Cardiac ventricle fibroblast (primary cell): ENCODE measurements around the gene B3GALT6. TPM values are rescaled to one million over a fixed set of nuclear protein-coding genes. Genes with fewer than 3 reads are reported as not detected.

ENCODE experiments used
- total RNA-seq: library from RNA; depleted of rRNA; stranded (reverse); fragments of >200 nt; gene quantifications from 2 replicates; pipeline ENCODE4 v1.2.3, GENCODE V29; 2015

The B3GALT6 gene
- 32.1 and 35.6 TPM in 2 replicates for total RNA-seq

DNA sequence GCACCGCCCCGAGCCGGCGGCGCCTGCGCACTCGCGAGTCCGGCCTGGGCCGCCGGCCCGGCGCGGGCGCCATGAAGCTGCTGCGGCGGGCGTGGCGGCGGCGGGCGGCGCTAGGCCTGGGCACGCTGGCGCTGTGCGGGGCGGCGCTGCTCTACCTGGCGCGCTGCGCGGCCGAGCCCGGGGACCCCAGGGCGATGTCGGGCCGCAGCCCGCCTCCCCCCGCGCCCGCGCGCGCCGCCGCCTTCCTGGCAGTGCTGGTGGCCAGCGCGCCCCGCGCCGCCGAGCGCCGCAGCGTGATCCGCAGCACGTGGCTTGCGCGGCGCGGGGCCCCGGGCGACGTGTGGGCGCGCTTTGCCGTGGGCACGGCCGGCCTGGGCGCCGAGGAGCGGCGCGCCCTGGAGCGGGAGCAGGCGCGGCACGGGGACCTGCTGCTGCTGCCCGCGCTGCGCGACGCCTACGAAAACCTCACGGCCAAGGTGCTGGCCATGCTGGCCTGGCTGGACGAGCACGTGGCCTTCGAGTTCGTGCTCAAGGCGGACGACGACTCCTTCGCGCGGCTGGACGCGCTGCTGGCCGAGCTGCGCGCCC is at the start of gene B3GALT6:
Gene B3GALT6 (plus strand): TSS at position 30 of the 588 bp plus-strand sequence. CDS start 42 bp downstream, at position 72.

DNA sequence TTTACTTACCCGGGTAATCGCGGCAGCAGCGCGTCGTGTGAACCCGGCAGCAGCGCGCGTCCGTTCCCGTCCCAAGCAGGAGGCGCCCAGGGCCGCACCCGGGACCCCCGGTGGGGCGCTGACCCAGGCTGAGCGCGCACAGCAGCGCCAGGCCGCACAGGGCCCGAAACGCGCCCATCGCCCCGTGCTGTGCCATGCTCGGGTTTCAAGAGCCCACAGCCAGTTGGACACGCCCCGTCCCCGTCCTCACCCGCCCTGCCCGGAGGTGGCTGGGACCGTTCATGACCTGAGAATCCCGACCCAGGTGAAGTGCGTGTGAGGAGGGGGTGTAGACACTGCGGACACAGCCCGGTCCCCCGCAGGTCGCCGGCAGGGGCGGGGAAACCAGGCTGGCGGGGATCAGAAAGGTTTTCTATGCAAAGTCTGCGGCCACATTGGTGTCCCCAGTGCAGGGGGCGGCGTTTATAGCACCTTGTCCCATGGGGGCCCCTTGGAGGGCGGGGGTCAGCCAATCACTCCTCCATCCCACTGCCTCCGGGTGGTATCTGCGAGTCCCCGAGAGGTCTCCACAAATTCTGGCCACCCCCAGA is 25.6 kb upstream of the B3GALT6 start, which contains the start of gene TNFRSF18:
Gene TNFRSF18 (minus strand): TSS at position 217 of the 590 bp plus-strand sequence. CDS start 21 bp downstream, at position 196.

DNA sequence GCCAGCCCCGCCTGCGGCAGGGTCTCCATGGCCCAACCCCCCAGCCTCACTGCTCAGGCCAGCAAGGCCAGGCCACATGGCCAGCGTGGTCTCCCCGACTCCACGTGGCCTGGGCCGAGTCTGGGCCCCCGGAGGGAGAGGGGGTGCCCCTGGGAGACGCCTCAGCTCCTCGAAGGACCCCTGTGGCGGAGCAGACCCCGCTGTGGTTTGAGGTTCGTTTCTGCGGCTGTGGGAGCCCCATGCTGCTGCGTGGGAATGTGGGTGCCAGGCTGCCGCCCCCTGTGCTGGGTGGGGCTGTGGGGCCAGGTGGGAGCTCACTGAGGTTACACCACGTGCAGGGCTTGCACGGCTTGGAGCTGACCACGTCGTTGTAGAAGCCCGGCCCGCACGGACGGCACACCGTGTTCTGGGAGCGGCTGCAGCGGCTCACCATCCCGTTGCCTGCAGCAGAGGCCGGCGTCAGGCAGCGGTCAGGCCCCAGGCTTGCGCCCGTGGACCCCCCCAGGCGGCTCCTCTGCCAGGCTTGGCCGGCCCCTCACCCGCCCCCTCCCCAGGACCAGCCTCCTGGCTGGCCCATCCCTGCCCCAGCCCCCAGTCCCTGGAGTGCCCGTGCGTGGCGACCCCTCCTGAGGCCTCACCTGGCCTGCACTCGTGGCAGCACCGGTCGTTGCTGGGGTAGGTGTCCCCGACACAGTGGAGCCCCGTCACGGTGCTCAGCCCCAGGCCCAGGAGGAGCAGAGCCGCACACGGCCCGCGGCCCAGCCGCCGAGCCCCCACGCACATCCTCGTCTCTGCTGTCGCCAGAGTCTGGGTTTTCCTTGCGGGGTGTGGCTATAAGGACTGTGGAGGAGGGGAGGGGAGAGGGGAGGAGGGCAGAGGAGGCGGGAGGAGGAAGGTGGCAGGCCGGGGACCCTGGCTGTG is 18.4 kb upstream of the B3GALT6 start, which contains the start of gene TNFRSF4:
Gene TNFRSF4 (minus strand): TSS at position 809 of the 921 bp plus-strand sequence. CDS start 26 bp downstream, at position 783.

DNA sequence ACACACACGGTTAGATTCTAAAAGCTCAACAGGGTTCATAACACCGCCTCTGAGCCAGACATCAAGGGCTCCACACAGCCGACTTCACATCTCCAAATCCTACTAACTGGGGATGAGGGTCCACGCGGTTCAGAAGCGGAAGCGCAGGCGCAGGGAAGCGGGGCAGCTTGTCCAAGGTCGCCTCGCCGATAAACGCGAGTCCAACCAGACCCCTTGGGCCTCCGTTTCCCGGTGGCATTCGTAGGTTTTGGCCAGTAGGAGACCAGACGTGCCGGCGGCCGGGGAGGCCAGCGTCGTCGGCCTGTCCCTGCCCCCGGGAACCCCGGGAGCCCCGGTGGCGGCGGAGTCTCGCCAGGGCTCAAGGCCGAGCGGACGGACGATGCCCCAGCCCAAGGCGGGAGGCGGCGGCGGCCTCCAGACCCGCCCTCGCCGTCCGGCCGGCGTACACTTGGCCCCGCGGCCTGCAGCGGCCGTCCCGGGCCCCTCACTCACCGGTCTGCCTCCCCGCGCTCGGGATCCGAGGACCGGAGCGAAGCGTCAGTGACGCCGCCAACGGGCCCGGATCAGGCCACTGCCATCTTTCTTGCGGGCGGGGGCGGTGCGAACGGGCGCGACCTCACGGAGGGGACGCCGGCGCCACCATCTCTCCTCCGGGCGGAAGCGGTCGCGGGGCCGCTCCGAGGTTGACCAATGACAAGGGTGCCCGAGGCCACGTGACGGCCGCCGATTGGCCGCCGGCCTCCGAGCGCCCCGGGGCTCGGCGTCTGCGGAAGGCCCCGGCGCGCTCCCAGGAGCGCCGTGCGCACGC is 433 bp upstream of the B3GALT6 start, which contains the start of gene SDF4:
Gene SDF4 (minus strand): TSS at position 602 of the 808 bp plus-strand sequence. CDS start 3,229 bp downstream, outside the sequence.

DNA sequence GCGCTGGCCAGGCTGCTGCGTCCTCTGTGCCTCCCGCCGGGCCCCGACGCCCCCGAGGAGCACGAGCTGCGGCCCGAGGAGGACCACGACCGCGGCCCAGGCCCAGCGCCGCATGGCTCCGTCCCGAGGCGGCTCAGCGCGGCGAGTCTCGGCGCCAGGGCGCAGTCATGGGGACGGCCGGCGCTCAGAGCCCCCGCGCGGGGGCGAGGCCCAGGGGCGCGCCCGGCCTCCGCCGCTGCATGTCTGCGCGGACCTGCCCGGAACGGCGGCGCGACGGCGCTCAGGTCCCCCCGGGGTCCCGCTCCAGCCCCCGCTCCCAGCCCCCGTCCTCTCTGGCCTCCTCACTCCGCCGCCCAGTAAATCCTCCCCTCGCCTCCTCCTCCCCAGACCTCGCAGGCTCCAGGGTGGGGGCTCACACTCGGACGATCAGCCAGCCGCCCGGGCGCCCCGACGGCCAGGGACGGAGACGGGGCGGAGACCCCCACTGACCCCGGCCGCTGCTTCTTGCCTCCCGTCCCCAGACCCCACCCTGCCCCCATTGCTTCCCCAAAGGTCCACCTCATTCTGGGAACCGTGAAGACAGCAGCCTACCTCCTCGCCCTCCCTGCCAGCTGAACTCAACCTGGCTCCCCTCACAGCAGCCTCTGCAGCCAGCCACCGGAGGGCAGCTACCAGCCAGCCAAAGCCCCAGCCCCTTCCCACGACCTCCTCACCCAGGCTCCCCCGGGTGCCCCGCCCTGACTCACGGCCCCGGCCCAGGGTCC is 14.7 kb downstream of the B3GALT6 start, which contains the start of gene C1QTNF12:
Gene C1QTNF12 (minus strand): TSS at position 146 of the 764 bp plus-strand sequence. CDS start 32 bp downstream, at position 114.

DNA sequence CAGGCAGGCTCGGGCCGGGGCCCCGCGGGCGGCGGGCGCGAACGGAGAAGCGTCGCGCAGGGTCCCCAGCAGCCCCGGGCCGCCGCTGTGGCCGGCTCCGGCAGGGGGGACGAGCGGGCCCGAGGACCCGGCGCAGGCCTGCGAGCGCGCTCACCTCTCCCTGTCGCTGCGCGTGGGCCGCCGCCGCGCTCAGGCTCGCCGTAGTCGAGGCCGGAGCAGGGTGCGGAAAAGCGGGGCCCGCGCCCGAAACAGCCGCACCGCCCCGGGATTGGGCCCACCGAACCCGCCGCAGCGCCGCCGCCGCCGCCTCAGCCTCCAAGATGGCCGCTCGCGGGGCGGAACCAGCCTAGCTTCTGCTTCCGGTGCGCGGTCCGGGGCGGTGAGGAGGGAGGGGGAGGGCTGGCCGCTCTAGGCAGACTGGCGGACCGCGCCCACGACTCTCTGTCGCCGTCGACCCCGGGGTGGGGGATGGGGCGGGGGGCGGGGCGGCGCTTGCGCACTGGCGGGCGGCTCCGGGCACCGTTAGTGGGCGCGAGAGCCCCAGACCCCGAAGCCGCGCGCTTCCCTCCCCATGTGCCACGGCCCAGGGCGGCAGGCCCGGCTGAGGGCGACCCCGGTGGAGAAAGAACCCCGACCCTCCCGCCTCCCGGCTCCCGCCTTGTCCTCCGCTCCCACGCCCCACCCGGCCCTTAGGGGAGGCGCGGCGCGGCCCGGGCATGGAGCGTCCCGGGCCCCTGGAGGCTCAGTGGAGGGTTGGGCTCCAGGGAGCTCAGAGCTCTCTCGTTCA is 41.7 kb downstream of the B3GALT6 start, which contains the start of gene UBE2J2:
Gene UBE2J2 (minus strand): TSS at position 343 of the 787 bp plus-strand sequence. CDS start 5,862 bp downstream, outside the sequence.

Other genes with a start within 250 kb of the B3GALT6 start
- 4.9 and 6.0 TPM in 2 replicates for gene HES4, start 232.1 kb upstream of the B3GALT6 start, total RNA-seq
- gene ISG15, start 218.7 kb upstream of the B3GALT6 start, total RNA-seq = 44.0 and 76.6 TPM in 2 replicates
- 47.6 and 49.2 TPM in 2 replicates for gene AGRN, start 212.1 kb upstream of the B3GALT6 start, total RNA-seq
- gene RNF223, start 157.9 kb upstream of the B3GALT6 start, total RNA-seq = not detected in 2 replicates
- 5.5 and 11.3 TPM in 2 replicates for gene C1orf159, start 116.1 kb upstream of the B3GALT6 start, total RNA-seq
- gene TTLL10, start 58.4 kb upstream of the B3GALT6 start, total RNA-seq = not detected in 2 replicates
- 4.1 TPM in 1 of 2 replicates, not detected in the other for gene TNFRSF18, start 25.6 kb upstream of the B3GALT6 start, total RNA-seq
- 3.3 and 5.9 TPM in 2 replicates for gene TNFRSF4, start 18.1 kb upstream of the B3GALT6 start, total RNA-seq
- gene SDF4, start 236 bp upstream of the B3GALT6 start, total RNA-seq = 201 and 230 TPM in 2 replicates
- gene C1QTNF12, start 14.5 kb downstream of the B3GALT6 start, total RNA-seq = 0.25 and 0.93 TPM in 2 replicates
- gene UBE2J2, start 41.6 kb downstream of the B3GALT6 start, total RNA-seq = 37.2 and 39.1 TPM in 2 replicates
- 0.44 and 1.2 TPM in 2 replicates for gene SCNN1D, start 48.2 kb downstream of the B3GALT6 start, total RNA-seq
- gene ACAP3, start 75.7 kb downstream of the B3GALT6 start, total RNA-seq = 24.8 and 30.2 TPM in 2 replicates
- gene PUSL1, start 76.4 kb downstream of the B3GALT6 start, total RNA-seq = 32.4 and 33.3 TPM in 2 replicates
- 55.9 and 57.5 TPM in 2 replicates for gene INTS11, start 92.4 kb downstream of the B3GALT6 start, total RNA-seq
- 23.7 and 25.1 TPM in 2 replicates for gene CPTP, start 92.6 kb downstream of the B3GALT6 start, total RNA-seq
- 0.06 TPM in 1 of 2 replicates, not detected in the other for gene TAS1R3, start 99.0 kb downstream of the B3GALT6 start, total RNA-seq
- 34.1 and 38.3 TPM in 2 replicates for gene DVL1, start 117.2 kb downstream of the B3GALT6 start, total RNA-seq
- gene MXRA8, start 126.3 kb downstream of the B3GALT6 start, total RNA-seq = 630 and 641 TPM in 2 replicates
- gene AURKAIP1, start 143.0 kb downstream of the B3GALT6 start, total RNA-seq = 105 and 109 TPM in 2 replicates
- gene CCNL2, start 167.1 kb downstream of the B3GALT6 start, total RNA-seq = 119 and 121 TPM in 2 replicates
- gene MRPL20, start 175.1 kb downstream of the B3GALT6 start, total RNA-seq = 91.9 and 98.0 TPM in 2 replicates
- gene ANKRD65, start 189.0 kb downstream of the B3GALT6 start, total RNA-seq = 0.20 and 1.00 TPM in 2 replicates
- gene VWA1, start 203.5 kb downstream of the B3GALT6 start, total RNA-seq = 6.9 and 14.0 TPM in 2 replicates
- gene ATAD3C, start 217.5 kb downstream of the B3GALT6 start, total RNA-seq = not detected in 2 replicates
- gene ATAD3B, start 239.5 kb downstream of the B3GALT6 start, total RNA-seq = 8.6 and 9.3 TPM in 2 replicates